ENCODE measurements around the gene UBA52.
"Not testable (repeated sequence)": the region's sequence is repeated elsewhere in the genome, so short reads cannot be mapped to it uniquely, and the experiment has no call there.

UBA52 gene

GRCh38 chr19:18557411-18558201 is 14.1 kb upstream of the UBA52 start, which contains the start of gene KXD1:
KXD1 (plus strand) TSS chr19:18557870; CDS start chr19:18562057, 4,187 bp downstream.
- no peak for DNase-seq

- no peak for DNase-seq
These were observed 13.5 kb upstream of the UBA52 start for GRCh38 chr19:18558202-18558555.

- DNase-seq = no peak
These were observed 13.1 kb upstream of the UBA52 start for GRCh38 chr19:18558604-18559003.

- DNase-seq = no peak
These were observed 12.0 kb upstream of the UBA52 start for GRCh38 chr19:18559685-18560084.

GRCh38 chr19:18562086-18562485 is 9.6 kb upstream of the UBA52 start:
- DNase-seq = no peak

- no peak for DNase-seq
These were observed 4.7 kb upstream of the UBA52 start for GRCh38 chr19:18566953-18567352.

GRCh38 chr19:18568367-18568766 is 3.3 kb upstream of the UBA52 start:
- no peak for DNase-seq

GRCh38 chr19:18574691-18575291 is 3.1 kb downstream of the UBA52 start:
- no peak for DNase-seq

- no peak for DNase-seq
These were observed 4.7 kb downstream of the UBA52 start for GRCh38 chr19:18576383-18576782.

GRCh38 chr19:18577365-18577914 is 5.8 kb downstream of the UBA52 start:
- no peak for DNase-seq

GRCh38 chr19:18580311-18580710 is 8.7 kb downstream of the UBA52 start:
- no peak for DNase-seq

- no peak for DNase-seq
These were observed 14.6 kb downstream of the UBA52 start for GRCh38 chr19:18586306-18586705.

- DNase-seq = no peak
These were observed 15.9 kb downstream of the UBA52 start for GRCh38 chr19:18587561-18587960.

GRCh38 chr19:18587962-18588610 is 16.4 kb downstream of the UBA52 start:
- no peak for DNase-seq

GRCh38 chr19:18588611-18589379 is 17.1 kb downstream of the UBA52 start, which contains the start of gene REX1BD:
REX1BD (plus strand) TSS chr19:18588798; CDS start chr19:18588802, 4 bp downstream.
- no peak for DNase-seq

GRCh38 chr19:18589380-18590272 is 18.0 kb downstream of the UBA52 start:
- DNase-seq = no peak

- no peak for DNase-seq
These were observed 18.9 kb downstream of the UBA52 start for GRCh38 chr19:18590273-18591272.

- no peak for DNase-seq
These were observed 20.2 kb downstream of the UBA52 start for GRCh38 chr19:18591735-18592385.

- DNase-seq = not testable (repeated sequence)
These were observed 21.1 kb downstream of the UBA52 start for GRCh38 chr19:18592732-18593131.

Data from cortex of kidney (tissue), 1 donor.